Endothelial cell of umbilical vein (primary cell): ENCODE measurements around the gene PLXNC1. TPM values are rescaled to one million over a fixed set of nuclear protein-coding genes. Genes with fewer than 3 reads are reported as not detected.

ENCODE experiments used
- BruUV-seq: library from RNA; stranded (reverse); fragments of 400-500 nt; replicated peaks from 2 replicates; lab custom pipeline; 2021; lab: Mats Ljungman, UMichigan
- CTCF ChIA-PET: fragments of 300-600, 350-600 bp; sonication (Branson Sonifier 250); formaldehyde crosslinking; loops from one replicate; lab custom pipeline; 2021; ENCODE audit warnings: antibody characterized with exemption, inconsistent platforms; lab: Charles Lee
- POLR2A ChIA-PET: fragments of 300-600, 350-600 bp; sonication (Branson Sonifier 250); formaldehyde crosslinking; loops from one replicate; lab custom pipeline; 2021; ENCODE audit warnings: antibody characterized with exemption, inconsistent platforms; lab: Charles Lee
- DNase-seq: peaks from one replicate; pipeline ENCODE4 v3.0.0-alpha.2; 2011; ENCODE audit warnings: low read depth, low spot score
- FAIRE-seq: peaks from 2 replicates; lab custom pipeline; 2011; peaks lifted over from hg19 to GRCh38; lab: Jason Lieb, UNC
- H2AFZ ChIP-seq: 2 replicates; pipeline ENCODE4 v1.6.0; 2012; ENCODE audit warnings: low read depth, low read length, control low read depth, inconsistent platforms
- H3K27ac ChIP-seq: 2 replicates; pipeline ENCODE4 v1.5.1; 2011; ENCODE audit warnings: low read depth, mild to moderate bottlenecking, control low read depth, low read length, moderate library complexity; ENCODE audit not compliant: insufficient read depth
- H3K27me3 ChIP-seq, 2 experiments: 2 replicates each; pipeline versions ENCODE4 v1.6.0 to v1.6.1; 2011; ENCODE audit warnings: low read length in 2 of 2, mixed read lengths in 1 of 2; ENCODE audit not compliant: control insufficient read depth in 2 of 2, insufficient read depth in 2 of 2
- H3K36me3 ChIP-seq, 2 experiments: 2 replicates in 1 of 2; 3 replicates in 1 of 2; pipeline ENCODE4 v1.5.1; 2011; ENCODE audit warnings: low read length in 2 of 2, mild to moderate bottlenecking in 1 of 2, moderate library complexity in 1 of 2; ENCODE audit not compliant: control insufficient read depth in 2 of 2, insufficient read depth in 2 of 2; ENCODE audit errors: extremely low read depth in 1 of 2
- H3K4me1 ChIP-seq: 3 replicates; pipeline ENCODE4 v1.5.1; 2011; ENCODE audit warnings: mild to moderate bottlenecking, low read length; ENCODE audit not compliant: control insufficient read depth, insufficient read depth; ENCODE audit errors: extremely low read depth
- H3K4me2 ChIP-seq: 2 replicates; pipeline ENCODE4 v1.6.1; 2011; ENCODE audit warnings: low read length, control low read depth, mixed read lengths; ENCODE audit not compliant: insufficient read depth
- H3K4me3 ChIP-seq, 3 experiments: fragments of 200-600 bp in 1 of 3; sonication (generic), shearing (Covaris generic) in 1 of 3; replicated peaks in 1 of 3; 2 replicates each; pipeline ENCODE4 v1.5.1; 2011 to 2016; ENCODE audit warnings: control low read depth in 3 of 3, low read length in 3 of 3, mild to moderate bottlenecking in 2 of 3, inconsistent platforms in 1 of 3, low read depth in 1 of 3, moderate library complexity in 1 of 3; ENCODE audit not compliant: insufficient read depth in 1 of 3
- H3K79me2 ChIP-seq: 2 replicates; pipeline ENCODE4 v1.6.0; 2012; ENCODE audit warnings: low read length, inconsistent platforms; ENCODE audit not compliant: control insufficient read depth, insufficient read depth
- H3K9ac ChIP-seq: replicated peaks from 2 replicates; pipeline ENCODE3; 2011; ENCODE audit warnings: low read length, control low read depth; ENCODE audit not compliant: insufficient read depth; ENCODE audit errors: extremely low read depth
- H3K9me1 ChIP-seq: replicated peaks from 3 replicates; pipeline ENCODE4 v1.6.0; 2011; ENCODE audit warnings: mild to moderate bottlenecking, low read length; ENCODE audit not compliant: control insufficient read depth, insufficient read depth; ENCODE audit errors: extremely low read depth
- H3K9me3 ChIP-seq: replicated peaks from 2 replicates; pipeline ENCODE4 v1.5.1; 2012; ENCODE audit warnings: low read length, inconsistent platforms; ENCODE audit not compliant: control insufficient read depth, insufficient read depth
- H4K20me1 ChIP-seq: replicated peaks from 2 replicates; pipeline ENCODE3; 2011; ENCODE audit warnings: mild to moderate bottlenecking, low read length; ENCODE audit not compliant: control insufficient read depth, insufficient read depth; ENCODE audit errors: extremely low read depth
- EZH2 ChIP-seq: IDR thresholded peaks from 2 replicates; pipeline ENCODE4 v1.6.1; 2012; ENCODE audit warnings: borderline replicate concordance, low read depth, mild to moderate bottlenecking, moderate library complexity, low read length, inconsistent platforms; ENCODE audit not compliant: severe bottlenecking
- FOS ChIP-seq: IDR thresholded peaks from 2 replicates; pipeline ENCODE4 v1.6.1; 2011; ENCODE audit warnings: mild to moderate bottlenecking, low read length, moderate library complexity, borderline replicate concordance; ENCODE audit not compliant: insufficient read depth
- GATA2 ChIP-seq: IDR thresholded peaks from 2 replicates; pipeline ENCODE4 v1.7.0; 2011; ENCODE audit warnings: low read depth, mild to moderate bottlenecking, moderate library complexity, mixed read lengths, low read length; ENCODE audit not compliant: insufficient read length, insufficient read depth
- JUN ChIP-seq: IDR thresholded peaks from 2 replicates; pipeline ENCODE4 v1.6.1; 2011; ENCODE audit warnings: borderline replicate concordance, low read depth; ENCODE audit not compliant: insufficient read length, insufficient read depth
- MYC ChIP-seq: IDR thresholded peaks from one replicate; pipeline ENCODE4 v1.6.1; 2011; ENCODE audit warnings: mild to moderate bottlenecking, low read depth, low read length
- POLR2A ChIP-seq: IDR thresholded peaks from 2 replicates; pipeline ENCODE4 v1.6.1; 2012; ENCODE audit warnings: low read depth, mild to moderate bottlenecking, control low read depth, low read length
- POLR2AphosphoS5 ChIP-seq: IDR thresholded peaks from 2 replicates; pipeline ENCODE4 v1.6.1; 2012; ENCODE audit warnings: low read depth, mild to moderate bottlenecking, control low read depth, low read length, moderate library complexity; ENCODE audit not compliant: insufficient read depth
- dilution Hi-C: fragments of 300-500 bp; cut with MboI; formaldehyde crosslinking; loops from one replicate; pipeline ENCODE4 v1.15.0; 2019; ENCODE audit warnings: low sequenced_read_pairs; ENCODE audit not compliant: extremely low pct_ligation_motif_present
- intact Hi-C: fragments of 100-400 bp; cut with micrococcal nuclease; formaldehyde crosslinking; loops from one replicate; pipeline ENCODE4 v1.10.0; 2022
- polyA plus RNA-seq, 4 experiments: library from polyadenylated mRNA; depleted of rRNA in 3 of 4; stranded (reverse) in 3 of 4; unstranded in 1 of 4; fragments of >200 nt; gene quantifications; 2 replicates each; pipeline versions ENCODE4 v1.2.1 to v1.2.3, GENCODE V29; 2011 to 2012; ENCODE audit warnings: missing spikeins in 1 of 4
- total RNA-seq: library from RNA; stranded (reverse); gene quantifications from 2 replicates; pipeline ENCODE4 v1.2.3, GENCODE V29; 2021
- TF ChIP-seq, protein P1 (sequence below): IDR thresholded peaks from 2 replicates; pipeline ENCODE4 v1.6.1; 2011; ENCODE audit not compliant: insufficient read depth, insufficient read length
- TF ChIP-seq, protein P2 (sequence below), 2 donors: IDR thresholded peaks; 1 replicate in 1 of 2; 2 replicates in 1 of 2; pipeline ENCODE4 v1.5.1; 2011; ENCODE audit warnings: low read length in 2 of 2, mild to moderate bottlenecking in 2 of 2, moderate library complexity in 2 of 2, control low read depth in 1 of 2, inconsistent platforms in 1 of 2, low read depth in 1 of 2; ENCODE audit not compliant: insufficient read depth in 1 of 2; ENCODE audit errors: extremely low read depth in 1 of 2

PLXNC1 gene
- total and polyA plus RNA-seq, 2 donors (not counting 3 experiments of a cell fraction or from before 2014, with no cell fraction given): 0.04 TPM; not detected in 1

DNA sequence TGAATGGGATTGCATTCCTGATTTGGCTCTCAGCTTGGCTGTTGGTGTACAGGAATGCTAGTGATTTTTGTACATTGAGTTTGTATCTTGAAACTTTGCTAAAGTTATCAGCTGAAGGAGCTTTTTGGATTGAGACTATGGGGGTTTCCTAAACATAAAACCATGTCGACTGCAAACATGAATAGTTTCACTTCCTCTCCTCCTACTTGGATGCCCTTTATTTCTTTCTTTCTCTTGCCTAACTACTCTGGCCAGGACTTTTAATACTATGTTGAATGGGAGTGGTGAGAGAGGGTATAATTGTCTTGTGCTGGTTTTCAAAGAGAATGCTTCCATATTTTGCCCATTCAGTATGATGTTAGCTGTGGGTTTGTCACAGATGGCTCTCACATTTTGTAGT lies 169.8 kb downstream of the PLXNC1 start:
- Histone ChIP-seq H2AFZ (no peak overlapping the region), H3K36me3 (no peaks in the 10 kb centered on the region), H3K9me3 (no peaks in the 10 kb centered on the region), H3K4me3 (no peak overlapping the region), H3K9ac (no peak overlapping the region), H4K20me1 (no peaks in the 10 kb centered on the region), H3K27ac (no peak overlapping the region), H3K4me2 (no peak overlapping the region), H3K27me3 (no peaks in the 10 kb centered on the region), H3K79me2 (no peaks in the 10 kb centered on the region), H3K9me1 (no peaks in the 10 kb centered on the region), H3K4me1 (no peaks in the 10 kb centered on the region)
- DNase-seq (no peak), FAIRE-seq (no peak)
- intact Hi-C loops: no loop called here
- CTCF ChIA-PET: no interaction called here
- BruUV-seq: no TSS peak
- no peak for TF ChIP-seq JUN
- POLR2A ChIA-PET: no interaction called here
- dilution Hi-C loops: no loop called here

DNA sequence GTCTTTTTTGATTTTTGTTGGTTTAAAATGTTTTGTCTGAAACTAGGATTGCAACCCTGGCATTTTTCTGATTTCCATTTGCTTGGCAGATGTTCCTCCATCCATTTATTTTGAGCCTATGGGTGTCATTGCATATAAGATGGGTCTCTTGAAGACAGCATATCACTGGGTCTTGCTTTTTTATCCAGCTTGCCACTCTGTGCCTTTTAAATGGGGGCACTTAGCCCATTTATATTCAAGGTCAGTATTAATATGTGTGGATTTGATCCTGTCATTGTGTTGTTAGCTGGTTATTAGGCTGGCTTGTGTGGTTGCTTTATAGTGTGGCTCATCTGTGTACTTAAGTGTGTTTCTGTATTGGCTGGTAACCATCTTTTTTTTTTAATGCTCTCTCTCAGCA lies 171.7 kb downstream of the PLXNC1 start:
- no peak overlapping the region for H2AFZ ChIP-seq
- H4K20me1 ChIP-seq: no peaks in the 10 kb centered on the region
- dilution Hi-C loops (no loop called here), intact Hi-C loops (no loop called here)
- H3K27ac ChIP-seq: no peak overlapping the region
- DNase-seq (no peak), FAIRE-seq (no peak)
- H3K27me3 ChIP-seq: no peaks in the 10 kb centered on the region
- no peak overlapping the region for H3K4me2 ChIP-seq
- CTCF ChIA-PET: no interaction called here
- H3K9ac ChIP-seq: no peak overlapping the region
- BruUV-seq: no TSS peak
- H3K79me2 ChIP-seq: no peaks in the 10 kb centered on the region
- H3K4me3 ChIP-seq: no peak overlapping the region
- no peaks in the 10 kb centered on the region for H3K9me3 ChIP-seq
- POLR2A ChIA-PET: no interaction called here
- no peaks in the 10 kb centered on the region for H3K4me1 ChIP-seq
- H3K36me3 ChIP-seq: no peaks in the 10 kb centered on the region
- no peaks in the 10 kb centered on the region for H3K9me1 ChIP-seq
- TF ChIP-seq JUN: no peak
- TF ChIP-seq, protein P1, sequence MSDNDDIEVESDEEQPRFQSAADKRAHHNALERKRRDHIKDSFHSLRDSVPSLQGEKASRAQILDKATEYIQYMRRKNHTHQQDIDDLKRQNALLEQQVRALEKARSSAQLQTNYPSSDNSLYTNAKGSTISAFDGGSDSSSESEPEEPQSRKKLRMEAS: no peak
- TF ChIP-seq EZH2: no peak
- TF ChIP-seq GATA2: no peak
- TF ChIP-seq, protein P2, sequence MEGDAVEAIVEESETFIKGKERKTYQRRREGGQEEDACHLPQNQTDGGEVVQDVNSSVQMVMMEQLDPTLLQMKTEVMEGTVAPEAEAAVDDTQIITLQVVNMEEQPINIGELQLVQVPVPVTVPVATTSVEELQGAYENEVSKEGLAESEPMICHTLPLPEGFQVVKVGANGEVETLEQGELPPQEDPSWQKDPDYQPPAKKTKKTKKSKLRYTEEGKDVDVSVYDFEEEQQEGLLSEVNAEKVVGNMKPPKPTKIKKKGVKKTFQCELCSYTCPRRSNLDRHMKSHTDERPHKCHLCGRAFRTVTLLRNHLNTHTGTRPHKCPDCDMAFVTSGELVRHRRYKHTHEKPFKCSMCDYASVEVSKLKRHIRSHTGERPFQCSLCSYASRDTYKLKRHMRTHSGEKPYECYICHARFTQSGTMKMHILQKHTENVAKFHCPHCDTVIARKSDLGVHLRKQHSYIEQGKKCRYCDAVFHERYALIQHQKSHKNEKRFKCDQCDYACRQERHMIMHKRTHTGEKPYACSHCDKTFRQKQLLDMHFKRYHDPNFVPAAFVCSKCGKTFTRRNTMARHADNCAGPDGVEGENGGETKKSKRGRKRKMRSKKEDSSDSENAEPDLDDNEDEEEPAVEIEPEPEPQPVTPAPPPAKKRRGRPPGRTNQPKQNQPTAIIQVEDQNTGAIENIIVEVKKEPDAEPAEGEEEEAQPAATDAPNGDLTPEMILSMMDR (IDR thresholded peaks at IDR 0.05; ENCODE audit: extremely low read depth in 1 of 2, insufficient read depth in 1 of 2, low read depth in 1 of 2, low read length in 2 of 2): no peak
- TF ChIP-seq FOS: no peak
- no peak for TF ChIP-seq POLR2AphosphoS5
- no peak for TF ChIP-seq MYC
- TF ChIP-seq POLR2A: no peak
